Right lobe of liver (tissue), 4 donors: Measurements from ENCODE around the gene LHFPL6.

Experiments used
- POLR2A ChIP-seq: fragments of 450-650 bp; IDR thresholded peaks from one replicate; pipeline ENCODE4 v1.6.1; 2017; ENCODE audit warnings: antibody characterized with exemption, mild to moderate bottlenecking
- TF ChIP-seq, protein P1 (sequence below), 4 donors: fragments of 200-600 bp in 3 of 4; fragments of 450-650 bp in 1 of 4; IDR thresholded peaks; one replicate each; pipeline versions ENCODE4 v1.5.1 to v1.8.0; 2016 to 2022; ENCODE audit warnings: antibody characterized with exemption in 4 of 4, mild to moderate bottlenecking in 2 of 4
- donor health status: DM: no; HTN: no; CAD: no.
- donor health status: DM: no; HTN: no; CAD: no.
- donor health status: DM: no; HTN: yes; CAD: no.

DNA sequence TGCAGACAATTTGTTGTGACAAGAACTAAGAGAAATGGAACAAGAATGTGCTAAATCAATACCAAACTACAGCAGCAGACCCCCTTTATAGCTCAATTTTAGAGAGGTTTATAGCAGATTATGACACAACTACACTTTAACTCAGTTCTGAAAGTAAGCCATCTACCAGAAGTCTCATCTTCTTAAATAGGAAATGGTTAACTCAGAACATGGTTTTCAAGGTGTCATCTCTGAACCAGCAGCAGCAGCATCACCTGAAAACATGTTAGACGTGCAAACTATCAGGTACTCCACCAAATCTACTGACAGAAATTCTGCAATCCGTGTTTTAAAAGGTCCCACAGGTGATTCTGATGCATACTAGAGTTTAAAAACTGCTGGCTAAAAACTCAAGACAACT lies 6.8 kb downstream of the LHFPL6 start:
- TF ChIP-seq, protein P1, sequence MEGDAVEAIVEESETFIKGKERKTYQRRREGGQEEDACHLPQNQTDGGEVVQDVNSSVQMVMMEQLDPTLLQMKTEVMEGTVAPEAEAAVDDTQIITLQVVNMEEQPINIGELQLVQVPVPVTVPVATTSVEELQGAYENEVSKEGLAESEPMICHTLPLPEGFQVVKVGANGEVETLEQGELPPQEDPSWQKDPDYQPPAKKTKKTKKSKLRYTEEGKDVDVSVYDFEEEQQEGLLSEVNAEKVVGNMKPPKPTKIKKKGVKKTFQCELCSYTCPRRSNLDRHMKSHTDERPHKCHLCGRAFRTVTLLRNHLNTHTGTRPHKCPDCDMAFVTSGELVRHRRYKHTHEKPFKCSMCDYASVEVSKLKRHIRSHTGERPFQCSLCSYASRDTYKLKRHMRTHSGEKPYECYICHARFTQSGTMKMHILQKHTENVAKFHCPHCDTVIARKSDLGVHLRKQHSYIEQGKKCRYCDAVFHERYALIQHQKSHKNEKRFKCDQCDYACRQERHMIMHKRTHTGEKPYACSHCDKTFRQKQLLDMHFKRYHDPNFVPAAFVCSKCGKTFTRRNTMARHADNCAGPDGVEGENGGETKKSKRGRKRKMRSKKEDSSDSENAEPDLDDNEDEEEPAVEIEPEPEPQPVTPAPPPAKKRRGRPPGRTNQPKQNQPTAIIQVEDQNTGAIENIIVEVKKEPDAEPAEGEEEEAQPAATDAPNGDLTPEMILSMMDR (IDR thresholded peaks at IDR 0.05) = no peak
- no peak for TF ChIP-seq POLR2A
